Esophagus squamous epithelium (tissue), 4 donors: ENCODE data around the gene TRAF3.

Source experiments
- CTCF ChIP-seq, 6 experiments: fragments of 450-650 bp in 4 of 6; fragments of 200-600 bp in 2 of 6; sonication (generic) in 2 of 6; IDR thresholded peaks; one replicate each; pipeline ENCODE4 v1.5.1; 2016 to 2019; ENCODE audit warnings: antibody characterized with exemption in 6 of 6, mild to moderate bottlenecking in 4 of 6, moderate library complexity in 4 of 6
- POLR2A ChIP-seq, 4 donors: fragments of 450-650 bp; IDR thresholded peaks; one replicate each; pipeline ENCODE4 v1.6.1; 2017; ENCODE audit warnings: antibody characterized with exemption in 4 of 4, mild to moderate bottlenecking in 4 of 4, moderate library complexity in 3 of 4

DNA sequence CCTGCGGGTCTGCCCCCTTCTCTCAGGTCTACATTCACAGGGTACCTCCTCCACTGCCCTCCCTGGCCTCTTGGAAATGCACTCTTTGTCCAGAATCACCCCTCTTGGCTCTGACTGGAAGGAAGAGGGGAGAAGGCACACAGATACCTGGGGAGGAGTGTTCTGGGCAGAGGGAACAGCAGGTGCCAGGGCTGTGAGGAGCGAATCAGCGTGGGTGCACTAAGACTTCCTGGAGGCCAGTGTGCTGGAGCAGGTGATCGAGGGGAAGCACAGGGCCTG, 8.3 kb upstream of the TRAF3 start:
- TF ChIP-seq CTCF (IDR thresholded peaks at IDR 0.05), result no peak
- no peak for TF ChIP-seq POLR2A (IDR thresholded peaks at IDR 0.05)
